LHCN-M2 (cell line): ENCODE data around the gene AFF4. TPM values are rescaled to one million over a fixed set of nuclear protein-coding genes. Genes with fewer than 3 reads are reported as not detected.
"Not testable (repeated sequence)": the region's sequence is repeated elsewhere in the genome, so short reads cannot be mapped to it uniquely, and the experiment has no call there.

ENCODE experiments used
- DNase-seq: peaks from one replicate; pipeline ENCODE4 v3.0.0-alpha.2; 2012; ENCODE audit warnings: low read depth
- total RNA-seq: library from RNA; depleted of rRNA; stranded (reverse); fragments of >200 nt; gene quantifications from 2 replicates; pipeline ENCODE4 v1.2.3, GENCODE V29; 2014

Gene AFF4
- total RNA-seq, 1 experiment from 2014 or later, result 59.1 TPM

DNA sequence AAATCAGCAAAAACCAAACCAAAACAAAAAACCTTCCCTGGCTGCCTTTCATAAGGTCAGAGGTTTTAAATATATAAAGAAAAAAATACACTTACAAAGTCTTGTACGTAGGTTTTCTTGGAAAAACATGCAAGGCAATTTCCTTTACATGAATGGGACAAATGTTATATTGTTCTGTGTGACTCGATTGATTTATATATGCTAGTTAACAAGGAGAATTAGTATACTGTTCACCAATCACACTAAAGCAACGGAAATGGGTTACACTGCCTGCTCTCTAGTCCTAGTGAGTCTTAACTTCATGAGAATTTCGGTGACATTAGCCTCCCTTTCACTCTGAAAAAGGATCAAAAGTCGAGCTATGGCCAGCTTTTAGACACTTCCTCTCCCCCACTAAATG, 102.7 kb downstream of the AFF4 start:
- no peak for DNase-seq

DNA sequence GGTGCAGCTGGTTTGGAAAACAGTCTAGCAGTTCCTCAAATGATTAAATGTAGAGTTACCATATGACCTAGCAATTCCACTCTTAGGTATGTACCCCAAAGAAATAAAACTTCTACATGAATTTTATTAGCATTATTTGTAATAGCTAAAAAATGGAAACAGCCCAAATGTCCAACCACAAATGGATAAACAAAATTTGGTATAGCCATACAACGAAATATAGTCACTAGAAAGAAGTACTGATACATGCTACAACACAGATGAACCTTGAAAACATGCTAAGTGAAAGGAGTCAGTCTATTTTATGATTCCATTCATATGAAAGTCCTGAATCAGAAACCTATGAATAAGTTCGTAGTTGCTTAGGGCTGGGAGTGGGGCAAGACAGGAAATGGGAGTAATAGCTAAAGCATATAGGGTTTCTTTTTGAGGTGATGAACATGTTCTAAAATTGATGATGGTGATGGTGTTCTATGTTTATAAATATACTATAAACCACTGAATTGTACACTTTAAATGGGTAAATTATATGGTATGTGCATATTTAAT, 103.5 kb downstream of the AFF4 start:
- no peak for DNase-seq

GRCh38 chr5:132856011-132856410, 107.4 kb downstream of the AFF4 start:
- no peak for DNase-seq

DNA sequence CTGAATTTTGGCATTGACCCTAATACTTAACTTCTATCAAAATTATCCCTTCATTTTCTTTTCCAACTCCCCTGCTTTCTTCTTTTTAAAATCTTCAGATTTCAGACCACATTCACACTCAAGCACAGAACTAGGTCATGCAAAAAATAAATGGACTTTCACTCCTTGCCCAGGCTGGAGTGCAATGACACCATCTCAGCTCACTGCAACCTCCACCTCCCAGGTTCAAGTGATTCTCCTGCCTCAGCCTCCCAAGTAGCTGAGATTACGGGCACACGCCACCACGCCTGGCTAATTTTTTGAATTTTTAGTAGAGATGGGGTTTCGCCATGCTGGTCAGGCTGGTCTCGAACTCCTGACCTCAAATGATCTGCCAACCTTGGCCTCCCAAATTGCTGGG, 108.4 kb downstream of the AFF4 start:
- DNase-seq, result not testable (repeated sequence)

- no peak for DNase-seq
These were observed 109.1 kb downstream of the AFF4 start for GRCh38 chr5:132854301-132854700.

DNA sequence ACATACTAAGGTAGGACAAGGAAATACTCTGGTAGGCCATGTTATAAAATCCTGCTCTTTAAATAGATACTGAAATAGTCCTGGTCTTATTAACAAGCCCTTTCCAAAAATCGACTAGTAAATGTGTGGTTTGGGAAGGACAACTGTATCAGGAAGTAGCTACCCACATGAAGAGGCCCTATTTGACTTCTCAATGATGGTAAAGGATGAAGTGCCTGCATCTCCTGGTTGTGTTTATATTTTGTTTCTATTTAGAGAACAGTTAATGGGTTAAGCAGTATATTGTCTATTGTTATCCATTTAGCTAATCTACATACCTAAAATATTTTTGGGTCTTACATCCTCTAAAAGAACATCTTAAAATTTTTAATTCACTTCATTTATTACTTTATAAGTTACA, 109.6 kb downstream of the AFF4 start:
- DNase-seq, result no peak

DNA sequence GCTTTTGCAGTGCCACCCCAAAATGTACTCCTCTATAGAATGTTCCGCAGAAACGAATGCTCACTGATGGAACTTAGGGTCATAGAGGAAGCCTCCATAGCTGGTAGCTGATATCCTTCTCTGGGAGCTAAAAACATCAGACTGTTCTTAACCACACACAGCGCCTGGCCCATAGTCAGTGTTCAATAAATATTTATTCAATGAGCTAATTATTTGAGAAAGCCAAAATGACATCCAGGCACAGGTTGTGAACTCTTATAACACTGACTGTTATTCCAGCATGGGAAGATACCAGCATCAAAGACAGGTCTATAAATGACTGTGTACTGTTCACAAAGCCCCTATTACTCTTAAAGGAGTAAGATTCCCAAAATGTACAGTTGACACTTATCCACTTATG, 110.1 kb downstream of the AFF4 start:
- no peak for DNase-seq

GRCh38 chr5:132850066-132850465, 113.4 kb downstream of the AFF4 start:
- peak; percentile 78 for DNase-seq

GRCh38 chr5:132849347-132849746, 114.1 kb downstream of the AFF4 start:
- DNase-seq, result no peak

- no peak for DNase-seq
These were observed 115.2 kb downstream of the AFF4 start for GRCh38 chr5:132848270-132848669.

- DNase-seq, result peak; percentile 67
These were observed 122.1 kb downstream of the AFF4 start for GRCh38 chr5:132841305-132841704.

GRCh38 chr5:132840896-132841295, 122.5 kb downstream of the AFF4 start:
- no peak for DNase-seq

DNA sequence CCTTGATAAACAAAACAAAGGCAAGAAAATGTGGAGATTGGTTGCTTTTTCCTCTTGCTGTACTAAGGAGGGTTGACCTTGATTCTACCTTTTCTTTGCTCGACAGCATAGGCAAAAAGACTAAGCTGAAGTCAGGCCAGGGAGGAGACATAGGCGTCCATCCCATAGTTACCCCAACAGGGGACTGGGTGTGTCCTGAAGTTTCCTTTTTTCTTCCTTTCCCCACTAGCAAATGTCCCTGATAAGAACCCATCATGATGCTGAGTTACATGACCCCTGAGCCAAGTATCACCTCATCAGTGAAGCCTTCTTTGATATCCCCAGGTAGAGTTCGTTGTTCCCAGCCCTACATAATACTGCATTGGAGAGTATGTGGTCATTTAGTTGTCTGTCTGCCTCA, 123.1 kb downstream of the AFF4 start:
- no peak for DNase-seq

DNA sequence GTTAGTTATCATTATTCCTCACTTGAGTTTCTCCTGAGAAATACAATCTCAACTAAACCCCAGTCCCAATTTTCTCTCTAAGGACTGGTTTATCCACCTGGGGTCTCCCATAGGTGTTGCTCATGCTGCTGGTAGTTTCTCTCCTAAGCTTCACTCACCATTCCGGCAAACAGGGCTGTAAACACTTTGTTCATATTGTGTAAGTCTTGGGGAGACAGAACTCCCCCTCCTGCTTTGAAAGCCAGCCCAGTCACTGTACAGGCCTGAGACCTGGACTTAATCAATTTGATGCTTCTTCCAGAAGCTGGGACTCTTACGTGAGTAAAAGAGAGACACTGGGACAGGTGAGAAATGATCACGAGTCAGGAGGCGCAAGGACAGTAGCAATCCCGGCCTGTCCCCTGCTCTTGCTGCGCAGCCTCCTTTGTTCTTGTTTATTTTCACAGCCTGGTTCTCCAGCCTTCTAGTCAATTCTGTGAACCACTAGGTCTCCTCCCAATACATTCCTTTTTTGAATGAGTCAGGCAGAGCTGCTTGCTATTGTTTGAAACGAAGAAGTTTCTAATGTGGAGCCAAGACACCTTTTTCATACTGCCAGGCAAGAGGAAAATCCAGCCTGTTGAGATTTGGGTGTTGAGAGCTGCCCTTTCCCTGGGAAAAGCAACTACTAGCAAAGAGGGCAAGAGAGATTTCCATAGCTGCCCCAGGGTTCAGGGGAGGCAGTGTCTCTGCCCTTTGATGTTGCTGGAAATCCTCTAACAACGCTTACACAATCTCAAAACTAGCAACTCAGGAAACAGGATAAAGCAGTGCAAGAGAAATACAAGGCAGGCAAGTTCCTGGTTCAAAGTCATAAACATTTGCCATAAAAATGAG, 123.8 kb downstream of the AFF4 start:
- DNase-seq, result peak; percentile 39

DNA sequence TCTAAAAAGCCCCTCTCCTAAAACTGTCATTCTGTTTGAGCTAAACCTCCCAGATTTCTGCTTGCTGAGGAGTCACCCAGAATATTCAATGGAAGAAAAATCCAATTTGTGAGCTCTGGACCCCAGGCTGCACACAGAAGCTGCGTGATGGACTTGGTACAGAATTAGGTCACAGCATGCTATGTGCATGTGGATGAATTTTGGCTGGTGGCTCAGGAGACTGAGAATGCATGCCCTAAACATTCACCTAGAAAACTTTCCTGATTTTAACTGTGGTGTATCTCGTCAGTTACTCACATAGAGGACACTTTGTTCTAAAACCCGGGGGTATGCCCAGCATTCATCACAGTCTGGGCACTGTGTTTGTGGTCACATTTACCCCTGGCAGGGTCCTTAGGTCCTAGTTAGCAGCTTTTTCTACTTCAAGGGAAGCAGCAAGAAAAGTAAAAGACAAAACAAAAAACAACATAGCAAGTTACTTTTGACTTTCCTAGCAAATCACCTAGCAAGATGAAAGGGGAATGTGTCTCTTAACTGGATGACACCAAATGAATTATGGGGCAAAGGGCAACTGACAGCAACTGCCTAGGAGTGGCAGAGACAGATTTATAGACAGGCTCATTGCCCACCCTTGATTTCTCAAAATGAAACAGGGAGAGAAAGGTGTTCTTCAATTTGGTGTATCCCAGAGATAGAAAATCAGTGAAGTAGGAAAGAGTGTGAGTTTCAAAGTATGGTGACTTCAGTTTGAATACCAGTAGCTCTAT, 124.7 kb downstream of the AFF4 start:
- no peak for DNase-seq

DNA sequence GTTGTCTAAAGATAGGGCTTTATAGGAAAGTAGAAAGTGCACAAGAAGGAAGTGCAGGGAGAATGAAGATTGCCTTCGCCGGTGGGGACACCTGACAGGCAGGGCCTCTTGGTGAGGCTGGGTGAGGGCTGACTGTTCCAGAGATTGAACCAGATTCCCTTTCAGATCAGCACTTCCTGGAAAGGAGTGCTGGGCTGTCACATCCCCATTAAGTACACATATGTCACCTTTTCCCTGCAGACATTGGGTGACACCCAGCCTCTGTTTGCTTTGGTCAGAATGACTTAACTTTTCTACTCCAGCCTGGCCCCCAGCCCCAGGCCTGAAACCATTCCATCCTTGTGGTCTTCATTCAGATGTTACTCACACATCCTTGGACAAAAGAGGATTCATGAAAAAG, 125.6 kb downstream of the AFF4 start:
- DNase-seq, result no peak

GRCh38 chr5:132836852-132837251, 126.6 kb downstream of the AFF4 start:
- no peak for DNase-seq

DNA sequence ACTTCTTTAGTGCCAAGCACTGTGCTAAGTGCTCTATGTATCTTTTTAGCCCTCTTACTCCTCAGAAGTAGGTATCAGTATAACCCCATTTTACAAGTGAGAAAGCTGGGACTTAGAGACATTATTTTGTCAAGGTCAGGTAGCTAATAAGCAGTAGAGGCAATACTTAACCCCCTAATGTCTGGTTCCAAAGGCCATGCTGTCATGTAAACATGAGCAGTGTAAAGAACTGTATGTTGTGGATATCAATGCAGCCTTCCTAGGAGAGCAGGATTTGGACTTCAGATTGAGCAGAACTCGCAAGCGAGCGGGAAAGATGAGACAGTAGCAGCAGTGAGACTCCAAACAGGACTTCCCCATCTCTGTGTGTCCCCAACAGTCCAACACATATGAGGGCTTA, 129.4 kb downstream of the AFF4 start:
- DNase-seq, result no peak

DNA sequence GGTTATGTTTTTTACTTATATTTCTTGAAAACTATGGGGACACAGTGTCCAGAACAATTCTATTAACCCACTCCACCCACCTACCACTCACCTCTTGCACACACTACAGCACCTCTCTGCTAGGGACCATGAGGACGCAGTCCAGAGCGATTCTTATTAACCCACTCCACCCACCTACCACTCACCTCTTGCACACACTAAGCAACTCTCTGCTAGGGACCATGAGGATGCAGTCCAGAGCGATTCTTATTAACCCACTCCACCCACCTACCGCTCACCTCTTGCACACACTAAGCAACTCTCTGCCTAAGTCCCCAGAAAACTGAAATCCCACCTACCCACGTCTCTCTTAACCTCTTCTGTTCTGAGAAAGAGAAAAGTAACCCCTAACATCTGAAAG, 130.8 kb downstream of the AFF4 start:
- DNase-seq, result no peak

DNA sequence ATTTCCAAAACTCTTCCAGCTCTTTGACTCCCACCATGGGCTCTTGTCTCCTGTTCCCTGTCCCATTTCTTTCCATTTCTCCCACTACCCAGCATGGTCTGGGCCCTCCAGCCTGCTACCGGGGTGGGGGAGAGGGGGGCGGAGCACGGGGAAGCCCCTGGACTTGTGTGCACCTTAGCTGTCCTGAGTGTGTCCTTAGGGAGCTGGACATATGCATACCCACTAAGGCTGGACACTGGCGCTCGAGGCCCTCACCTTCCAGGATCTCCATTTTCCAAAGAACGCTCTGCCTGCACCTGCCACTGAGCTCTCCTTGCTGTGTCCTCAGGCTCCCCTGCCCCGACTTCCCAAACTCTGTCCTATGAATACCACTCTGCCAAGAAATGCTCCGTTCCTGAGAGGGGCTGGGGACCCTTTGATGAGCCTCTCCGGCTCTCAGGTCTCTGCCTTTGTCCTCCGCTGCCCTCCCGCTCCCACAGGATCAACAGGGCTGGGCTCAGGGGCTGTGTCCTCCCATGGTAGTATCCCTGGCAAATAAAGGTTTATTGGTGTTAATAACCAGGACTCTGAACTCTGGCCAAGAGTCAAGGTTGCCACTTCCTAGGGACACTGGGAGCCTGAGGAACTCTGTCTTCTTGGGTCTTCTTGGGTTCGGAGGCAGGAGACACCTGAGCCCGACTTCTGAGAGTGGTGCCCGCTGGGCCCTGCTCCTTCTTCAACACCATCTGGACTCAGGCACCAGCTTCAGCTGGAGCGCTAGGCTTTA, 132.2 kb downstream of the AFF4 start:
- no peak for DNase-seq

DNA sequence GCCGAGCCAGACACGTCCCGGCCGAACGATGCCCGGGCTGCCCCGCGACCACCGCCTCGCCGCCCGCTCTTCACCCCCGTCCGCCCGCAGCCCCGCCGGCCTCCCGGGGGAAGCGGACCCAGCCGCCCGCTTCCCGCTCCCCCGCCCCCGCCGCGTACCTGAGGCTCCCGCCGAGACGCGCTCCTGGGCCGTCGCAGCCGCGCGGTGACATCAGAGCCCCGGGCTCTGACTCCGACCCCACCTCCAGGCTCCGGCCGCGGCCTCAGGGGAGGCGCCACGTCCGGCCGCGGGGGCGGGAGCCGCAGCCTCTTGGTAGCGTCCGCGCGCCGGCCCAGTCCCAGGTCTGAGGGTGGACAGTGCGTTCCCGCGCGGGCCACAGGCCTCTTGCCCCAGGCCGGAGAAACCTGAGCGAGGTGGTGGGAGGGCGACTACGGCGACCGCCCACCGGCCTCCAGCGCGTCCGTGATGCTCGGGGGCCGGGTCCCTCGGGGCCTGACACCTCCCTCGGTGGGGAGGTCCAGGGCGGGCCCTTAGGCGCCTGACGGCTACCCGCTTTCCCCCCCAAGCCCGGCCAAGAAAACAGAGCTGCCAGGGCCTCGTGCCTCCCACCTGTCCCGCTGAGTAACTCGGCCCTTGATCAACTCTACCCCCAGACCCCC, 132.9 kb downstream of the AFF4 start, which contains the start of gene SHROOM1:
Gene SHROOM1, minus strand, starts transcription at position 212 of the 659 bp plus-strand sequence. CDS start 4,507 bp downstream, outside the sequence.
- peak; percentile 40 for DNase-seq
